ENCODE results near the gene MYO1B. TPM values are rescaled to one million over a fixed set of nuclear protein-coding genes. Genes with fewer than 3 reads are reported as not detected.

MYO1B gene
- total RNA-seq, 2 donors from 2014 or later: 0.23 to 0.52 TPM

DNA sequence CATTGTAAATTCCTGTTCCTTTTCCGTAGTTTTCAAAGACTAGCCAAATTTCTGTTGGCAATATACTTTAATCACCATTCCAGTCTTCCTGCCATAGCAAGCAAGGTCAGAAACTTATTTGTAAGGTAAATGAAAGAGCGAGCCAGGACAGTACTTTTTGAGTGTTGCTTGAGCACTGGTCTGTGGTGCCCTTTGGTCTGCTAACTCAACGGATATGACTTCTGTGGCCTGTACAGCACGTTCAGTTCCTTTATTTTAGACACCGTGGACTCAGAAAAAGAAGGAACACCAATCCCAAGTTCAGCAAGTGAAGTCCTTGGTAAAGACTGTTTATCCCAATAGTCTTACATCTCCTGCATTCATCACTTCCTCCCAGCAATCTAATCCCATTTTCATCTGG is 166.3 kb downstream of the MYO1B start:
- DNase-seq (no peak), ATAC-seq (no peak)
- Mint-ChIP-seq H3K27me3 (peaks cover 6% of the 10 kb centered on the region), H3K4me1 (no peaks in the 10 kb centered on the region), H3K36me3 (ENCODE audit: low read depth) (no peaks in the 10 kb centered on the region), H3K4me3 (no peak overlapping the region), H3K27ac (no peak overlapping the region)
- H3K9me3 ChIP-seq (ENCODE audit: control insufficient read depth, low read length, poor library complexity, severe bottlenecking): no peaks in the 10 kb centered on the region

DNA sequence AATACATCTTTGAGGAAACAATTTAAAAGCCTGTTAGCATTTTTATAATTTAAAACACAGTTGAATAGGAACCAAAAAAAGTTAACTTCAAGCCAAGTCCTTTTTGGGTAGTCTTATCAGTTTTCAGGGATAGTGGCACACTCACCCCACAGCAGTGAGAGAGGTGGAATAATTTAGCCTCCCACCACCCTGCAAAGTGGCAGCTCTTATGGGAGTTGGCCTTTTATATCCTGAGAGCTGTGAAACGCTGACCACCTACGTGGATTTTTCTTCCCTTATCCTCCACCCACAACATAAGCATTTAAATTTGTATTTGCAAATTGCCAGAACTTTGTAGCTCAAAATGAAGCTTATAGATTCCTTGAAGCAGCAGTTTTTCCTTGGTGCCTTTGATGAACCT is 167.1 kb downstream of the MYO1B start:
- ATAC-seq (no peak), DNase-seq (no peak)
- H3K27ac Mint-ChIP-seq: no peak overlapping the region
- no peak overlapping the region for H3K4me3 Mint-ChIP-seq
- no peaks in the 10 kb centered on the region for H3K9me3 ChIP-seq (ENCODE audit: control insufficient read depth, low read length, poor library complexity, severe bottlenecking)
- H3K4me1 Mint-ChIP-seq: no peaks in the 10 kb centered on the region
- H3K27me3 Mint-ChIP-seq: peaks cover 7% of the 10 kb centered on the region
- no peaks in the 10 kb centered on the region for H3K36me3 Mint-ChIP-seq (ENCODE audit: low read depth)

DNA sequence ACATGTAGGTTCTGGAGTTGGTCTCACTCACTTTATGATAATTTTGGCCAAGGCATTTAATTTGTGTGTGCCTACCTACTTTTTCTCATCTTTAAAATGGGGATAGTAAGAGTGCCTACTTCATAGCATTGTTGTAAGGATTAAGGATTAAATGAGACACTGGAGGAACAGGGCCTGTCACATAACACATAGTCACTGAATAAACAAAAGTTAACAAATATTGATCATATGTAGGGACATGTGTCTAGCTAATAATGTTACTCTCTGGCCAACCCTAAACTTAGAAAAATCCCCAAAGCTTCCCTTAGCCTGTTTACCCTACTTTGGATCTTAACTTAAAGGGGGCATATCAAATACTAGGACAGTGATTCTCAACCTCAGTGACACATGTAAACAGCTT is 169.9 kb downstream of the MYO1B start:
- DNase-seq (no peak), ATAC-seq (no peak)
- H3K27ac Mint-ChIP-seq: no peak overlapping the region
- H3K4me1 Mint-ChIP-seq: no peaks in the 10 kb centered on the region
- no peaks in the 10 kb centered on the region for H3K9me3 ChIP-seq (ENCODE audit: control insufficient read depth, low read length, poor library complexity, severe bottlenecking)
- H3K36me3 Mint-ChIP-seq (ENCODE audit: low read depth): no peaks in the 10 kb centered on the region
- H3K4me3 Mint-ChIP-seq: no peak overlapping the region
- peaks cover 7% of the 10 kb centered on the region for H3K27me3 Mint-ChIP-seq

DNA sequence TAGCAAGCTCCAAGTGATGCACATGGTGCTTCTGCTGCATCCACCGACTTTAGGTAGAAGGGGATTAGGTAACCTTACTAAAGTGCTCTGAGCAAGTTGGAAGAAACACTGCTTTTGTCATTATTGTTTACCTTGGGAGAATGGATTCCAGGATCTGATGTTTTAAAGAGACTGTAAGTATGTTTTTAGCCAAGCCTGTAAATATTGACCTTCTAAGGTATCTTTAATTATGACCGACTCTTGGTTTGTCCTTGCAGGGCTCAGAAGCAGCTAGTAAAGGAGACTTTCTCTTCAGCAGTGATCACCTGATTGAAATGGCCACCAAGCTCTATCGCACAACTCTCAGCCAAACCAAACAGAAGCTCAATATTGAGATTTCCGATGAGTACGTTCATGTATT is 170.7 kb downstream of the MYO1B start:
- no peak for ATAC-seq

DNA sequence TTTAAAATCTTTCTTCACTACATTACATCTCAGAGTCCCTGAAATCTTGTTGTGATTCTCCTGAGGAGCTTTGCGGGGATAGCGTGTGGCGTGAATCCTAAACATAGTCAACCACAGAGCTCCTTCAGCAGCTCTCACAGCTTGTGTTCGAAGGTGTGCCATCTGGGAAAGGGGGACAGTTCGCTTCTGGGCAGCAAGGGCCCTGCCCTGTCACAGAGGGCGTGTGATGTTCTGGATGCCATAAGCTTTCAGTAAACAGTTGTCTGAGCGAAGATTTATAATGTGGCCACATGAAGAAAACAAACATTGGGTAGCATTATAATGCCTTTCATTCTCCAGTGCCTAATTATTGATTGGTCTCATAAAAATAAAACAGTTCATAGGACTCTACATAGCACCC is 172.5 kb downstream of the MYO1B start:
- Mint-ChIP-seq H3K4me3 (no peak overlapping the region), H3K4me1 (no peaks in the 10 kb centered on the region), H3K36me3 (ENCODE audit: low read depth) (no peaks in the 10 kb centered on the region), H3K27me3 (peaks cover 7% of the 10 kb centered on the region), H3K27ac (no peak overlapping the region)
- no peaks in the 10 kb centered on the region for H3K9me3 ChIP-seq (ENCODE audit: control insufficient read depth, low read length, poor library complexity, severe bottlenecking)
- DNase-seq: no peak
- ATAC-seq: no peak

More for the DNA sequence above, 170.7 kb downstream of the MYO1B start:
- peaks cover 7% of the 10 kb centered on the region for H3K27me3 Mint-ChIP-seq
- no peaks in the 10 kb centered on the region for H3K4me1 Mint-ChIP-seq
- no peak for DNase-seq
- no peak overlapping the region for H3K4me3 Mint-ChIP-seq
- H3K27ac Mint-ChIP-seq: no peak overlapping the region
- no peaks in the 10 kb centered on the region for H3K36me3 Mint-ChIP-seq (ENCODE audit: low read depth)
- no peaks in the 10 kb centered on the region for H3K9me3 ChIP-seq (ENCODE audit: control insufficient read depth, low read length, poor library complexity, severe bottlenecking)

DNA sequence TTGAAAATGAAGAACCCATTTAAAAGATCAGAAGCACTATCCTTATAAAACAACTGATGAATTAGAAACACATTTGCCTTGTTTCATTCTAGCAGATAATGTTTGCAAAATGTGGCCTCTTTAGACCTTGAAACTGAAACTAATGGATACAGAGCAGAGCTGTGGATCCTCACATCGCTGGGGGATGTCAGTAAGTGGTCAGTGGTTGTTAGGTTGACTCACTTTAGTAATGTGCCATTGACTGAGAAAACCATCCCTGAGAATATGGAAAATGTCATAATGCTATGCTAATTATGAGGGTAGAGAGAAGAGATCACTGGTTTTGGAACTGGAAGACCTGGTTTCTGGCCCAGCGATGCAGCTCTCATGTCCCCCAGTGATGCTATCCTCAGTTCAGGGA is 176.7 kb downstream of the MYO1B start:
- Mint-ChIP-seq H3K4me1 (no peaks in the 10 kb centered on the region), H3K27me3 (no peaks in the 10 kb centered on the region), H3K27ac (no peak overlapping the region), H3K4me3 (no peak overlapping the region), H3K36me3 (ENCODE audit: low read depth) (no peaks in the 10 kb centered on the region)
- ATAC-seq (no peak), DNase-seq (no peak)
- H3K9me3 ChIP-seq (ENCODE audit: control insufficient read depth, low read length, poor library complexity, severe bottlenecking): no peaks in the 10 kb centered on the region

DNA sequence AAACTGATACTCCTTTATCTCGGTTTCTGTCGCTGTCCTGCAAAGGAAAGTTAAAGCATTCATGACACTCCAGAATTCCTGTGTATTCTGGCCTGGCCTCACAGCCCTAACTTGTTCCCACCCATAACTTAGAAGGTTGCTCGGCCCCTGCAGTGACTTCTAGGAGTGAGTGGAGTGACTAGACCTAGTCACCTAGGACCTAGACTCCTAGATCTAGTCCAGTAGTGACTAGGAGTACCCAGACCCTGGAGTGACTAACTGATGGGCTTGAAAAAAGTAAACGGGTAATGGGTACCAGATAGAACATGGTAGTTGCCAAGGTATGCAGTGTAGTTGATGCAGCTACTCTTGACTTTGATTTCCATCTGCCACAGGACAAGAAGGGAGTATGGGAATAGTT is 181.8 kb downstream of the MYO1B start:
- H3K4me1 Mint-ChIP-seq: no peaks in the 10 kb centered on the region
- H3K27me3 Mint-ChIP-seq: no peaks in the 10 kb centered on the region
- H3K4me3 Mint-ChIP-seq: no peak overlapping the region
- no peaks in the 10 kb centered on the region for H3K36me3 Mint-ChIP-seq (ENCODE audit: low read depth)
- ATAC-seq: no peak
- no peaks in the 10 kb centered on the region for H3K9me3 ChIP-seq (ENCODE audit: control insufficient read depth, low read length, poor library complexity, severe bottlenecking)
- no peak for DNase-seq
- no peak overlapping the region for H3K27ac Mint-ChIP-seq

DNA sequence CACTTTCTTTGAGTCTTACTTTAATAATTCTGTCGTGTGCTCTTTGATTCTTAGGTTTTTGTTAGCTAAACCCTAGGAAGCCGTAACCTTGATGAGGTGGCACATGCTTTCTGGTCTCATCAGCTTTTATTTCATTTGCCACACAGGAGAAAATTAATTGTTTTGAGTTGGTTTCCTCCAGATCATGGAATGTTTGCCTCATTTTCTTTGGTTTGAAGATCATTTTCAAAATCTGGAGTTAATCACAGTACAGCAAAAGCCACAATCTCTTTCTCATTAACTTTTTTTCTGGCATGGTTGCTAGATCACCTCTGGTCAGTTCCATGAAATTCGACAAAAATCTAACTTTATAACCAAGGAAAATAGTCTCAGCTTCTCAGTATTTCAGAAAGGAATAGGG is 182.9 kb downstream of the MYO1B start:
- ATAC-seq (no peak), DNase-seq (no peak)
- no peaks in the 10 kb centered on the region for H3K36me3 Mint-ChIP-seq (ENCODE audit: low read depth)

DNA sequence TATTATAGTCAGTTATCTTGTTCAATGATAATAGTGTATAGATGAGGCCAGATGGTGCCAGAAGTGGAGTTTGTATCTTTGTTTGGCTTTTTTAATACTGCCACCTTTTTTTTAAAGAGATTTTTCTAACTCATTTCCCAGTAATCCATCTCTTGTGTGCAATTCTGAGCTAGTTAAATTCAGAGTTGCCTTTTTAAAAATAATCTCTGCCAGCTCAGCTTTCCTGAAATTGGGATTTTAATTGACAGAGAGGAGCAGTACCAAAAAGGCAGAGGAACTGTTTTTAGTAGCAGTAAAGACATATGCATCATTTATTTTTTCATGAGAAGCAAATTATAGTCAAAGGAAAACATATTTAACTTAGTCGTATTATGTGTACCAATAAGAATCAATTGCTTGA is 185.3 kb downstream of the MYO1B start:
- no peaks in the 10 kb centered on the region for H3K9me3 ChIP-seq (ENCODE audit: control insufficient read depth, low read length, poor library complexity, severe bottlenecking)
- no peak for DNase-seq
- no peaks in the 10 kb centered on the region for H3K36me3 Mint-ChIP-seq (ENCODE audit: low read depth)
- H3K27me3 Mint-ChIP-seq: peaks cover 4% of the 10 kb centered on the region
- ATAC-seq: no peak
- no peaks in the 10 kb centered on the region for H3K4me1 Mint-ChIP-seq
- no peak overlapping the region for H3K27ac Mint-ChIP-seq
- H3K4me3 Mint-ChIP-seq: no peak overlapping the region

More for the DNA sequence above, 182.9 kb downstream of the MYO1B start:
- H3K9me3 ChIP-seq (ENCODE audit: control insufficient read depth, low read length, poor library complexity, severe bottlenecking): no peaks in the 10 kb centered on the region
- Mint-ChIP-seq H3K27ac (no peak overlapping the region), H3K27me3 (no peaks in the 10 kb centered on the region), H3K4me3 (no peak overlapping the region), H3K4me1 (no peaks in the 10 kb centered on the region)

DNA sequence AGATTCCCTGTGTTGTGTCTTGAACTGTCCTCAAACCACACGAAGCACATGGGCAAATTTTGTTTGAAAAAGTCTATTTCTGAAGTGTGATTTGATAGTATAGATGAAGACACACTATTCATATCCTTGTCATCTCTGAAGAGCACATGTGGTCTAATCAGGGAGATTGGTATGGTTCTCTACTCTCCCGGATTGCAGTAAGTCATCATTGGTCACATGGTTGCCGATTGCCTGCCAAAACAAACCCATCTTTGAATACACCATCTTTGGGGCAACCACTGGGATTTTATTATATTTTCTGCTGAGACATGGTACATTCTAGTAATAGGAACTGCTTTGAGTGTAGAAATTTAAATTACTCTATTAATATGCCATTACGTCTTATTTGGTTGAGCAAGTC is 186.9 kb downstream of the MYO1B start:
- no peaks in the 10 kb centered on the region for H3K4me1 Mint-ChIP-seq
- H3K27me3 Mint-ChIP-seq: peaks cover 5% of the 10 kb centered on the region
- H3K36me3 Mint-ChIP-seq (ENCODE audit: low read depth): no peaks in the 10 kb centered on the region
- DNase-seq (no peak), ATAC-seq (no peak)
- no peak overlapping the region for H3K27ac Mint-ChIP-seq
- no peak overlapping the region for H3K4me3 Mint-ChIP-seq
- no peaks in the 10 kb centered on the region for H3K9me3 ChIP-seq (ENCODE audit: control insufficient read depth, low read length, poor library complexity, severe bottlenecking)

DNA sequence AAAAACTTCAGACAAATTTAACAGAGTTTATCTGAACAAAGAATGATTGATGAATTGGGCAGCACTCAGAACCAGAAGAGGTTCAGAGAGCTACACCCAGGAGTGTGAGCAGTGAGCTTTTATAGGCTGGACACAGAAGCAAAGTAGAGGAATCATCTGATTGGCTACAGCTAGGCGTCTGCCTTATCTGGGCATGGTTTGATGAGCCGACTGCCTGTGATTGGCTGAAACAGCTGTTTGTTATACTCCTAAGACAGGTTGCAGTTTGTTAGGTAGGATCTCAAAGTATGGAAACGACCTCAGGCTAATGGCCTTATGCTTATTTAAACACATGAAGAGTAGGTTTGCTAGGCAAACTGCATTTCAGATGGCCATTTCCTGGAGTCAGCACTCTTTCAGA is 188.9 kb downstream of the MYO1B start:
- no peak overlapping the region for H3K4me3 Mint-ChIP-seq
- H3K27me3 Mint-ChIP-seq: peaks cover 5% of the 10 kb centered on the region
- no peak for DNase-seq
- H3K9me3 ChIP-seq (ENCODE audit: control insufficient read depth, low read length, poor library complexity, severe bottlenecking): no peaks in the 10 kb centered on the region
- H3K27ac Mint-ChIP-seq: no peak overlapping the region
- no peak for ATAC-seq
- no peaks in the 10 kb centered on the region for H3K36me3 Mint-ChIP-seq (ENCODE audit: low read depth)
- H3K4me1 Mint-ChIP-seq: no peaks in the 10 kb centered on the region

DNA sequence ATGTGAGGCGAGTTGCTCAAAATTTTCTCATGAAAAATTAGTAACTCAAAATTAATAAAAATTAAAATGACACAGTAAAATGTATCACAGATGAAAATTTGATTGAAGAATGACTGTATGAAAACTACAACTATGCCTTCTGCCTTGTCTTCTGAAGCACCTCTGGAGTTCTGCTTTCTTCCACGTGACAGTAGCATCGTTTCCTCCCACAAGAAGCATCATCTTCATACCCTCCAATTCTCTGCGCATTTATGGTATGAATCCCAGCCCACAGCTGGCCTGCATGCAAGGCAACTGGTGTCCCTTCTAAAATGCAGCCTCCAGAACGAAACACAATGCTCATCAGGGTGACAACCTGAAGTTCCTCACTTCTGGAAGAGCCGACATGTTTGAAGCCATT is 189.9 kb downstream of the MYO1B start:
- DNase-seq: no peak
- peaks cover 5% of the 10 kb centered on the region for H3K27me3 Mint-ChIP-seq
- no peak for ATAC-seq
- no peak overlapping the region for H3K27ac Mint-ChIP-seq
- no peak overlapping the region for H3K4me3 Mint-ChIP-seq
- H3K9me3 ChIP-seq (ENCODE audit: control insufficient read depth, low read length, poor library complexity, severe bottlenecking): no peaks in the 10 kb centered on the region
- H3K36me3 Mint-ChIP-seq (ENCODE audit: low read depth): no peaks in the 10 kb centered on the region
- H3K4me1 Mint-ChIP-seq: no peaks in the 10 kb centered on the region

DNA sequence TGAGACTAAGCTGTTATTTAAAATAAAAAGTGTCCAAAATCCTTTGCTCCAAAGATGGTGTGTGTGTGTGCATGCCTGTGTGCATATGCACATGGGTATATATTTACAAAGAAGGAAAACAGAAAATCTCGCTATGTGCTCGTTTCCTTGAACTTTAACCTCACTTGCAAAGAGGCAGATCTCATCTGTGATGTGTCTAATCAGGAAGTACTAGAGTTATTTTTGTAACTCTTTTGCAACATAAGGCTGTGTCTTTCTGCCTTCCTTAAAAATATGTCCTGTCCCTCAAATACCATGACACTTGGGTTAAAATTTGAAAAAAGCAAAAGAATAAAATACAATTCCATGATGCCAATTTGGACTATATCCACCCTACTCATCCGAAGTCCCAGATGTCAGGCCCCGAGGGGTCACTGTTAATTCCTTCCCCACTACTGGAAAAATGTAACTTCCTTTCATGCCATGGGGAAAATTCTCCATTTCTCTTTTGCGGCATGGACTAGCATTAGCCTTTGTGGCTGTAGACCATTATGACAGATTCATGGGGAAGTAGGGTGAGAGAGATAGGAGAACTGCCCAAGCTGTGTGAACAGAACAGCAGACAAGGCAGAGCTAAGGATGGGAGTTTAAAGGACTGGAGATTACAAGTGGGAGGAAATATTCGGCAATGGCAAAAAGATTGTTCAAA is 191.3 kb downstream of the MYO1B start:
- Mint-ChIP-seq H3K4me1 (no peaks in the 10 kb centered on the region), H3K4me3 (no peak overlapping the region), H3K36me3 (ENCODE audit: low read depth) (no peaks in the 10 kb centered on the region), H3K27ac (no peak overlapping the region), H3K27me3 (peaks cover 9% of the 10 kb centered on the region)
- H3K9me3 ChIP-seq (ENCODE audit: control insufficient read depth, low read length, poor library complexity, severe bottlenecking): no peaks in the 10 kb centered on the region
- ATAC-seq (no peak), DNase-seq (no peak)

DNA sequence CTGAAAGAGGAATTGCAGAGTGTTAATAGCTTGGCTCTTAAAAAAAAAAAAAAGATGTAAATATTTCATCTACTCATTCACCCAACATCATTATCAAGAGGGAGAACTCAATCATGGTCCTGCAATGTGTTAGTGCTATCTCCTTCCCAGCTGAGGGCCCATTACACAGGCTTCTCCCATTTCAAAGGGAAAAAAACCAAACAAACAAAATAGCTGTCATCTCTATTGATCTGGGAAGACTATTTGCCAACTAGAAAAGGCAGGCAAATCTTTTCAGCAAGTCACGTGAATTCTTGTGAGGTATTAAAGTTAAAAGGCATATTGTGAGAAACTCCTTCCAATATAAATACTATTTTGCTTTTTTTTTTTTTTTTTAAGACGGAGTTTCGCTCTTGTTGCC is 194.3 kb downstream of the MYO1B start:
- Mint-ChIP-seq H3K27ac (no peak overlapping the region), H3K36me3 (ENCODE audit: low read depth) (no peaks in the 10 kb centered on the region), H3K4me3 (no peak overlapping the region), H3K27me3 (peaks cover 24% of the 10 kb centered on the region), H3K4me1 (no peaks in the 10 kb centered on the region)
- DNase-seq: no peak
- no peak for ATAC-seq
- no peaks in the 10 kb centered on the region for H3K9me3 ChIP-seq (ENCODE audit: control insufficient read depth, low read length, poor library complexity, severe bottlenecking)
